ENCODE results near the gene CAND2. TPM values are rescaled to one million over a fixed set of nuclear protein-coding genes. Genes with fewer than 3 reads are reported as not detected.

Gene CAND2
- total and polyA plus RNA-seq, 2 of the 8 experiments (the other 6 are each of a cell fraction or from before 2014, with no cell fraction given): 8.7 TPM

- Histone ChIP-seq H4K91ac (replicated peaks; ENCODE audit: insufficient read length, low read length) (no peak overlapping the region), H4K20me1 (replicated peaks in 1 of 2; ENCODE audit: control insufficient read depth in 1 of 2, insufficient read depth in 2 of 2, low read length in 2 of 2) (no peaks in the 10 kb centered on the region), H2AK5ac (ENCODE audit: low read depth, low read length) (no peak overlapping the region), H2BK5ac (ENCODE audit: low read depth, low read length) (no peak overlapping the region), H3K23ac (ENCODE audit: insufficient read length) (no peak overlapping the region), H3K4me2 (ENCODE audit: insufficient read depth in 1 of 2, low read depth in 2 of 2, low read length in 2 of 2) (no peak overlapping the region), H3K27me3 (replicated peaks in 1 of 4; ENCODE audit: control insufficient read depth in 3 of 4, extremely low read depth in 1 of 4, insufficient read depth in 3 of 4, low read length in 3 of 4) (no peaks in the 10 kb centered on the region; a peak in 3 of 7 replicates), H4K8ac (ENCODE audit: extremely low read depth, insufficient read depth, low read length) (no peak overlapping the region), H3K79me2 (ENCODE audit: control insufficient read depth in 1 of 2, insufficient read depth in 2 of 2, low read length in 2 of 2) (no peaks in the 10 kb centered on the region), H3K9me3 (ENCODE audit: insufficient read depth in 2 of 2, low read depth in 1 of 2, low read length in 1 of 2) (no peaks in the 10 kb centered on the region), H3K9ac (replicated peaks in 1 of 4; ENCODE audit: extremely low read depth in 1 of 4, low read depth in 3 of 4, low read length in 3 of 4) (no peak overlapping the region), H3K4me3 (ENCODE audit: extremely low read depth in 1 of 4, insufficient read depth in 2 of 4, low read depth in 3 of 4, low read length in 4 of 4) (no peak overlapping the region), H3K4ac (replicated peaks; ENCODE audit: insufficient read length, low read depth, low read length) (no peak overlapping the region), H2BK120ac (replicated peaks; ENCODE audit: low read depth, low read length) (no peak overlapping the region), H3K27ac (ENCODE audit: low read depth, low read length) (no peak overlapping the region), H2BK15ac (ENCODE audit: low read length) (no peak overlapping the region), H3K23me2 (ENCODE audit: low read depth, low read length) (no peaks in the 10 kb centered on the region), H2BK20ac (ENCODE audit: low read length) (no peak overlapping the region), H3K79me1 (ENCODE audit: low read depth, low read length) (no peaks in the 10 kb centered on the region), H3K56ac (replicated peaks; ENCODE audit: insufficient read length, low read depth, low read length) (no peak overlapping the region), H3K14ac (ENCODE audit: insufficient read length) (no peak overlapping the region), H2BK12ac (ENCODE audit: low read depth, low read length) (no peak overlapping the region), H3K4me1 (replicated peaks in 1 of 4; ENCODE audit: control insufficient read depth in 3 of 4, insufficient read depth in 4 of 4, low read length in 3 of 4) (peaks cover 0 to 2% (median 2%) of the 10 kb centered on the region in 4 experiments; a peak in 2 of 7 replicates), H3K18ac (ENCODE audit: extremely low read depth, low read length) (no peak overlapping the region), H4K5ac (ENCODE audit: insufficient read length, low read depth, low read length) (no peak overlapping the region), H2AFZ (ENCODE audit: low read length) (no peak overlapping the region), H3K36me3 (ENCODE audit: control insufficient read depth in 2 of 4, insufficient read depth in 4 of 4, low read length in 3 of 4) (no peaks in the 10 kb centered on the region)
- ChIA-PET CTCF (ENCODE audit: partially characterized antibody) (interaction anchor here (0.9 to 21.3 kb wide), 7 partner anchors 7 to 95 kb away, joined by 3 to 353 read pairs (median 5); partner anchors contain the start of gene RPL32), POLR2A (ENCODE audit: partially characterized antibody) (interaction anchor here (1.2 to 3.0 kb wide), 4 partner anchors 13 to 50 kb away, joined by 4 to 9 read pairs (median 5); partner anchors contain the start of gene RPL32)
- FAIRE-seq (no peak), DNase-seq (ENCODE audit: low read depth in 1 of 2, low spot score in 2 of 2) (no peak)
- WGBS, 2 experiments (ENCODE audit: extremely low coverage in 1 of 2, insufficient coverage in 1 of 2, insufficient read length in 1 of 2, insufficient replicate concordance in 2 of 2, low coverage in 1 of 2, low lambda C conversion rate in 2 of 2, missing lambda C conversion rate in 1 of 2): 93% methylated on average over 44 of the region's 62 CpGs; no CpG with 5 or more reads in 1 of the 2 experiments
- TF ChIP-seq ATF3 (IDR thresholded peaks at IDR 0.05; ENCODE audit: insufficient read depth, low read depth, low read length): no peak
- no peak for TF ChIP-seq HDAC6 (IDR thresholded peaks at IDR 0.05; ENCODE audit: low read depth, low read length)
- TF ChIP-seq TAF7 (optimal IDR thresholded peaks at IDR 0.05; ENCODE audit: borderline replicate concordance, low read depth, low read length): no peak
- TF ChIP-seq MAX (IDR thresholded peaks at IDR 0.05): no peak
- TF ChIP-seq KDM1A (IDR thresholded peaks at IDR 0.05; ENCODE audit: borderline replicate concordance, low read length): no peak
- no peak for TF ChIP-seq YY1 (IDR thresholded peaks at IDR 0.05; ENCODE audit: low read depth, low read length)
- TF ChIP-seq GTF2F1 (IDR thresholded peaks at IDR 0.05; ENCODE audit: borderline replicate concordance, low read depth, low read length): no peak
- no peak for TF ChIP-seq JUN (IDR thresholded peaks at IDR 0.05; ENCODE audit: low read depth, low read length)
- no peak for TF ChIP-seq JUND (IDR thresholded peaks at IDR 0.05; ENCODE audit: low read length)
- no peak for TF ChIP-seq POLR2A (IDR thresholded peaks at IDR 0.05; ENCODE audit: control extremely low read depth in 1 of 2, low read depth in 2 of 2, low read length in 2 of 2)
- no peak for TF ChIP-seq MAFK (IDR thresholded peaks at IDR 0.05; ENCODE audit: low read depth, low read length)
- no peak for TF ChIP-seq ASH2L (IDR thresholded peaks at IDR 0.05; ENCODE audit: low read length)
These were observed 86.1 kb downstream of the CAND2 start for GRCh38 chr3:12882336-12883310.

Data from H1 (cell line).